AG20443 (cell line): Measurements from ENCODE around the gene CDH3.

Experiments used
- DNase-seq: peaks from one replicate; pipeline ENCODE4 v3.0.0; 2012; ENCODE audit warnings: low spot score, mixed read lengths

CDH3 gene

DNA sequence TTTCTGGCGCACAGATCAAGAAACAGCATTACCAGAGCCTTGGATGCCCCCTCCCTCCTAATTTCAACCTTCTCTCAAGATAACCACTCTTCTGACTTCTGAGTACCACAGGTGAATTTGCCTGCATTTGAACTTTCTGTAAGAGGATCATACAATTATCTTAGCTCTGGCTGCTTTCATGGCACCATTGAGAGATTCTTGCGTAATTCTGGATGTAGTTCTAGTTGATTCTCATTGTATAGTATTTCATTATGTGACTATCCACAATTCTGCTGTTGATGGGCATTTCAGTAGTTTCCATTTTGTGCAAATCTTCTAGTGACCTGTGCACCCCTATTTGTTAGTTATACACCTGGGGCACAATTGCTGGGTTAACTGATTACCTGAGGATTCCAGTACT lies 7.5 kb downstream of the CDH3 start:
- no peak for DNase-seq

GRCh38 chr16:68655806-68656205 lies 10.7 kb downstream of the CDH3 start:
- no peak for DNase-seq

DNA sequence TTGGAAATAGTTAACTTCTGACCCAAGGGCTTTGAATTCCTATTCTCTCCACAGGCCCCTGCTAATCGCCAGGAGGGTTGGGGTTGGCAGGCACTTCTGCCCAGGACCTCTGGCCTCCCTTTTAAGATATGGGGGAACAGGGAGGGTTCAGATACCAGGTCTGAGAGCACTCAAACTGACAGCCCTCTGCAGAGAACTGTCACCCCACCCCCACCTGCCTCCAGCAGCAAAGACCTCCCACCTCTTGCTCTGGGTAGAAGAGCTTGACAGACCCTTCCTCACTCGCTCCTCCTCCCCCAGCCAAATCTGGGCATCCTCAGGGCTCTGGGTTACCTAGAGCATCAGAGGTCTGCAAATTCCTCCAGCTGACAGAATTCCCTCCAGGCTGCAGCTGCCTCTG lies 11.6 kb downstream of the CDH3 start:
- DNase-seq = no peak

DNA sequence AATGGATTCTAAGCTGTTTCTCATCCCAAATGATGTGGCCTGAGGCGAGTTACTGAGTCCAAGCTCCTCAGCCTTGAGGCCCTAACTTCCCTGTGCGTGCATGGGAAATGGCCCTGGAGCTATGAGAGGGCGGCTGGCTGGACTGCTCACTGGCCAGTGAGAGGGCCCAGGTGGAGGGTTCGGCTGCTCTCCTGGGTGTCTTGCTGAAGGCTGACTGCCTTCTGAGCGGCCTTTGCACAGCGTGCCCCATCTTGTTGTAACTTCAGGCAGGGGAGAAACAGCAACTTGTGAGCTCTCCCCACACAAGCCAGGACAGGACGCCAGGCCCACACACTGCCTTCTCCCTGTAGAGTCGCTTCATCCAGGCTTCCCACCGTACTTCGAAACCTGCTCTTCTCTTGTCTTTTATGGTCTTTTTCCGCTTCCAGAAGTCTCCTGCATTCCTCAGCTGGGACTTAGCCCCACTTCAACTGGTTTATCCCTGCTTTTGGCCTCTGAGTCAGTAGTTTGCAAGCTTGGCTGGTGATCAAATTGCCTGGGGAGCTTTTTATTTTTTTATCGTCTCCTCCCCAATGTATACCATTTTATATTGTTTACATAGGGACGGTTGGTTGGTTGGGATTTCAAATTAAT lies 13.3 kb downstream of the CDH3 start:
- peak; percentile 81 for DNase-seq

- no peak for DNase-seq
Observed at GRCh38 chr16:68658974-68659360, 13.9 kb downstream of the CDH3 start.

- no peak for DNase-seq
Observed at GRCh38 chr16:68659412-68660358, 14.6 kb downstream of the CDH3 start.

GRCh38 chr16:68660359-68660795 lies 15.3 kb downstream of the CDH3 start:
- DNase-seq = no peak

GRCh38 chr16:68662035-68662434 lies 16.9 kb downstream of the CDH3 start:
- no peak for DNase-seq

- DNase-seq = no peak
Observed at GRCh38 chr16:68664297-68664696, 19.2 kb downstream of the CDH3 start.

GRCh38 chr16:68665501-68665900 lies 20.4 kb downstream of the CDH3 start:
- DNase-seq = no peak

- peak; percentile 47 for DNase-seq
Observed at GRCh38 chr16:68668266-68668665, 23.2 kb downstream of the CDH3 start.

DNA sequence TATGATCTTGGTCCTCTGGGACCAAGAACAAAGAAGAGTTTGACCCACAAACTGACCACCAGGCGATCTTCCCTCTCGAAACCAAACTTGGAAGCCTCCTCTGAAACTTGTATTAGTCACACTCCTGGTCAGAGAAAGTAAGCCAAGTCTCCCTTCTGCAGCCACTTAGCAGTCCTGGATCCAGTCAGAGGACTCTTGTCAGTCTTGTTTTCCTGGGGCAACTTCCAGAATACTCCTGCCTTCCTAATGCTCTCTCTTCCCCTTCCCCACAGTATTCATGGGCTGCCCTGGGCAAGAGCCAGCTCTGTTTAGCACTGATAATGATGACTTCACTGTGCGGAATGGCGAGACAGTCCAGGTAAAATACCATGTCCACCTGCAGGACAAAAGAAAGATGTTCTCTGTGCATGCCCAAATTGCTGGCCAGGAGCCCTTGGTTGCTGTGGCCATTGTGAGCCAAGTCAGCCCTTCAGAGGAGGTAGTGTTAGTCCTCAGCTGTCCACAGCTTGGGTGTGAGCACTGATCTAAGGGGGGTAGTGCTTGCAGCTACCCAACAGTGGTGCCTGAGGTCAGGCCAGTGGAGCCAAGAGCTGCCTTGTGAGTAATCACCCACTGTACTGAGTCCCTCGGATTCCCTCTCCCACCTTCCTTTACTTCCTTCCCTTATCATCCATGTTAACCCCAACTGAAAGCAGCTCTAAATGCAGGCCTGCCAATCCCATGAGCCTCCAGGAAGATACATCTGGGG lies 31.2 kb downstream of the CDH3 start:
- DNase-seq = peak; percentile 59

- no peak for DNase-seq
Observed at GRCh38 chr16:68681038-68681437, 35.9 kb downstream of the CDH3 start.

- DNase-seq = no peak
Observed at GRCh38 chr16:68685685-68686478, 40.8 kb downstream of the CDH3 start.

- DNase-seq = no peak
Observed at GRCh38 chr16:68686905-68687304, 41.8 kb downstream of the CDH3 start.

GRCh38 chr16:68689921-68690320 lies 44.8 kb downstream of the CDH3 start:
- DNase-seq = no peak

GRCh38 chr16:68695575-68695974 lies 50.5 kb downstream of the CDH3 start:
- DNase-seq = no peak

- DNase-seq = no peak
Observed at GRCh38 chr16:68696514-68696913, 51.4 kb downstream of the CDH3 start.

GRCh38 chr16:68698091-68698490 lies 53.0 kb downstream of the CDH3 start:
- no peak for DNase-seq

DNA sequence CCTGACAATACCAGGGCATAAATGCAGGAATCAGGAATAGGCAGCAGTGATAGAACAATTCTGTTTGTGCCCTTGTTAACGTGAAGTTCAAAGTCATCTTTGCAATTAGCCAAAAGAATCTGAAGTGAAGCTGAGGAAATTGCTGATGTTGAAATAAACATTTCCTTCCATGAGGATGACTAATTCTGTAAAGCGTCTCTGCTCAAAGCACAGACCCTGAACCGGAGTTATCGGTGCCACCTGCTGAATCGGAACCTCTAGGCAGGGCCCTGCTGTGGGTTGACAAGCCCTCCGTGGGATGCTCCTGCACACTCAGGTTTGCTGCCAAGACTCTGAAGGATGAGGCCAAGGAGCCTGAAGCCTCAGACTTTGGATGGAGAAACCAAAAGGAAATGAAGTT lies 55.0 kb downstream of the CDH3 start:
- peak; percentile 59 for DNase-seq

- no peak for DNase-seq
Observed at GRCh38 chr16:68700831-68701230, 55.7 kb downstream of the CDH3 start.
